CD14-positive monocyte (primary cell): ENCODE data around the gene SPATA32. TPM values are rescaled to one million over a fixed set of nuclear protein-coding genes. Genes with fewer than 3 reads are reported as not detected.
A peak's percentile ranks its signal among the peaks of the same experiment; 100 is the strongest.

Experiments
- DNase-seq, 3 donors: peaks; one replicate each; pipeline ENCODE4 v3.0.0-alpha.2; 2011 to 2022
- H2AFZ ChIP-seq: 2 replicates; pipeline ENCODE4 v1.6.0; 2012; ENCODE audit warnings: mild to moderate bottlenecking, low read depth, low read length, inconsistent platforms; ENCODE audit not compliant: insufficient read depth, poor library complexity, severe bottlenecking
- H3K27ac ChIP-seq, 2 donors: 1 replicate in 1 of 2; 2 replicates in 1 of 2; pipeline ENCODE4 v1.5.1; 2012 to 2013; ENCODE audit warnings: low read length in 2 of 2, control low read depth in 1 of 2, inconsistent platforms in 1 of 2, low read depth in 1 of 2, mild to moderate bottlenecking in 1 of 2
- H3K27me3 ChIP-seq, 2 donors: one replicate each; pipeline versions ENCODE4 v1.6.0 to v1.6.1; 2011 to 2013; ENCODE audit warnings: low read length in 2 of 2; ENCODE audit not compliant: control insufficient read depth in 2 of 2, insufficient read depth in 2 of 2
- H3K36me3 ChIP-seq, 2 donors: replicated peaks in 1 of 2; 1 replicate in 1 of 2; 2 replicates in 1 of 2; pipeline versions ENCODE4 v1.5.1 to v1.6.1; 2012 to 2013; ENCODE audit warnings: low read length in 2 of 2, control low read depth in 1 of 2, inconsistent platforms in 1 of 2, mild to moderate bottlenecking in 1 of 2; ENCODE audit not compliant: insufficient read depth in 2 of 2, control insufficient read depth in 1 of 2
- H3K4me1 ChIP-seq, 2 donors: 1 replicate in 1 of 2; 2 replicates in 1 of 2; pipeline versions ENCODE4 v1.5.1 to v1.6.1; 2012 to 2013; ENCODE audit warnings: low read length in 2 of 2, control low read depth in 1 of 2, inconsistent platforms in 1 of 2, mild to moderate bottlenecking in 1 of 2, moderate library complexity in 1 of 2; ENCODE audit not compliant: insufficient read depth in 2 of 2, control insufficient read depth in 1 of 2
- H3K4me2 ChIP-seq: replicated peaks from 2 replicates; pipeline ENCODE3; 2012; ENCODE audit warnings: low read length, moderate library complexity, mild to moderate bottlenecking; ENCODE audit not compliant: poor library complexity, severe bottlenecking; ENCODE audit errors: extremely low read depth
- H3K4me3 ChIP-seq, 3 experiments: fragments of 200-600 bp in 1 of 3; sonication (generic) in 1 of 3; replicated peaks in 1 of 3; 1 replicate in 2 of 3; 2 replicates in 1 of 3; pipeline ENCODE4 v1.5.1; 2011 to 2013; ENCODE audit warnings: low read length in 3 of 3, mild to moderate bottlenecking in 3 of 3, control low read depth in 2 of 3, low read depth in 2 of 3, inconsistent platforms in 1 of 3, moderate library complexity in 1 of 3
- H3K79me2 ChIP-seq: 2 replicates; pipeline ENCODE4 v1.6.0; 2012; ENCODE audit warnings: mild to moderate bottlenecking, control low read depth, inconsistent platforms, low read length, moderate library complexity; ENCODE audit not compliant: insufficient read depth
- H3K9ac ChIP-seq: 2 replicates; pipeline ENCODE4 v1.6.0; 2017; ENCODE audit warnings: low read length, mild to moderate bottlenecking; ENCODE audit not compliant: insufficient read depth, poor library complexity, severe bottlenecking
- H3K9me3 ChIP-seq, 2 donors: replicated peaks in 1 of 2; 1 replicate in 1 of 2; 2 replicates in 1 of 2; pipeline versions ENCODE4 v1.5.1 to v1.6.1; 2012 to 2013; ENCODE audit warnings: low read length in 2 of 2, control low read depth in 1 of 2; ENCODE audit not compliant: control insufficient read depth in 1 of 2, insufficient read depth in 1 of 2
- H4K20me1 ChIP-seq: 2 replicates; pipeline ENCODE4 v1.6.0; 2012; ENCODE audit warnings: mild to moderate bottlenecking, low read length, control low read depth, moderate library complexity; ENCODE audit not compliant: insufficient read depth
- H3K27ac Mint-ChIP-seq, 7 donors: one replicate each; pipeline ENCODE4 v1.8.0; 2020; ENCODE audit warnings: mild to moderate bottlenecking in 7 of 7, mixed read lengths in 7 of 7, moderate library complexity in 6 of 7, inconsistent platforms in 2 of 7
- H3K27me3 Mint-ChIP-seq, 3 donors: one replicate each; pipeline ENCODE4 v1.8.0; 2021 to 2022; ENCODE audit warnings: low read depth in 3 of 3, mild to moderate bottlenecking in 3 of 3, mixed read lengths in 3 of 3, moderate library complexity in 3 of 3, inconsistent platforms in 1 of 3
- H3K36me3 Mint-ChIP-seq, 2 donors: one replicate each; pipeline ENCODE4 v1.8.0; 2020; ENCODE audit warnings: mixed read lengths in 2 of 2, inconsistent platforms in 1 of 2, mild to moderate bottlenecking in 1 of 2
- H3K4me1 Mint-ChIP-seq: one replicate; pipeline ENCODE4 v1.8.0; 2020; ENCODE audit warnings: mild to moderate bottlenecking, mixed read lengths
- H3K4me3 Mint-ChIP-seq, 2 donors: one replicate each; pipeline ENCODE4 v1.8.0; 2020; ENCODE audit warnings: mild to moderate bottlenecking in 2 of 2, mixed read lengths in 2 of 2, moderate library complexity in 1 of 2
- H3K9me3 Mint-ChIP-seq, 7 donors: one replicate each; pipeline ENCODE4 v1.8.0; 2020 to 2022; ENCODE audit warnings: mixed read lengths in 7 of 7, mild to moderate bottlenecking in 6 of 7, moderate library complexity in 6 of 7, inconsistent platforms in 2 of 7
- CTCF ChIP-seq: fragments of 200-600 bp; IDR thresholded peaks from one replicate; pipeline ENCODE4 v1.8.0; 2022; ENCODE audit warnings: antibody characterized with exemption, mild to moderate bottlenecking
- WGBS: methylation state at CpG from one replicate; pipeline ENCODE4 v1.1.5; 2013; ENCODE audit warnings: missing lambda C conversion rate; ENCODE audit not compliant: insufficient coverage; 5-methylcytosine and 5-hydroxymethylcytosine counted together
- intact Hi-C, 2 donors: fragments of 100-400 bp; cut with micrococcal nuclease; formaldehyde crosslinking; loops; one replicate each; pipeline versions ENCODE4 v1.15.0 to v1.15.1; 2023
- polyA plus RNA-seq, 3 donors: library from polyadenylated mRNA; depleted of rRNA in 1 of 3; unstranded in 2 of 3; stranded (reverse) in 1 of 3; fragments of 300-500 nt in 2 of 3; fragments of >200 nt in 1 of 3; fragmentation: Illumina TruSeq in 2 of 3; gene quantifications; 1 replicate in 2 of 3; 2 replicates in 1 of 3; pipeline ENCODE4 v1.2.3, GENCODE V29; 2012 to 2021

SPATA32 gene
- polyA plus RNA-seq, 3 donors, result not detected

- DNase-seq, result peak in 1 of 3 donors; percentile 52
- intact Hi-C loops, result loop anchor here (1.0 to 5.0 kb wide), 2 partner anchors 16 to 33 kb away; no protein-coding TSS in a partner anchor
- peaks cover 89 to 93% of the 10 kb centered on the region in 2 donors for H3K36me3 Mint-ChIP-seq
- Histone ChIP-seq H2AFZ (no peak overlapping the region), H3K79me2 (peaks cover 97% of the 10 kb centered on the region), H3K4me3 (peak overlapping the region in 1 of 3 experiments; percentile 20), H3K4me2 (peak overlapping the region; percentile 8), H3K27ac (peak overlapping the region; percentile 19 to 39), H3K27me3 (no peaks in the 10 kb centered on the region), H3K4me1 (peaks cover 61 to 62% of the 10 kb centered on the region in 2 donors), H3K9ac (no peak overlapping the region), H4K20me1 (peaks cover 100% of the 10 kb centered on the region), H3K36me3 (peaks cover 79 to 84% of the 10 kb centered on the region in 2 donors), H3K9me3 (no peaks in the 10 kb centered on the region)
- H3K27ac Mint-ChIP-seq, result peak overlapping the region; percentile 83 to 100 (median 87)
- TF ChIP-seq CTCF, result no peak
- peak overlapping the region in 1 of 2 donors; percentile 65 for H3K4me3 Mint-ChIP-seq
- no CpG with 5 or more reads among the region's 6 CpGs for WGBS
- H3K4me1 Mint-ChIP-seq, result peaks cover 64% of the 10 kb centered on the region
- peaks cover 0 to 4% (median 4%) of the 10 kb centered on the region in 3 donors for H3K27me3 Mint-ChIP-seq
- peaks cover 0 to 1% (median 0%) of the 10 kb centered on the region in 7 donors for H3K9me3 Mint-ChIP-seq
Measured at GRCh38 chr17:45234641-45235415, 27.1 kb downstream of the SPATA32 start.

DNA sequence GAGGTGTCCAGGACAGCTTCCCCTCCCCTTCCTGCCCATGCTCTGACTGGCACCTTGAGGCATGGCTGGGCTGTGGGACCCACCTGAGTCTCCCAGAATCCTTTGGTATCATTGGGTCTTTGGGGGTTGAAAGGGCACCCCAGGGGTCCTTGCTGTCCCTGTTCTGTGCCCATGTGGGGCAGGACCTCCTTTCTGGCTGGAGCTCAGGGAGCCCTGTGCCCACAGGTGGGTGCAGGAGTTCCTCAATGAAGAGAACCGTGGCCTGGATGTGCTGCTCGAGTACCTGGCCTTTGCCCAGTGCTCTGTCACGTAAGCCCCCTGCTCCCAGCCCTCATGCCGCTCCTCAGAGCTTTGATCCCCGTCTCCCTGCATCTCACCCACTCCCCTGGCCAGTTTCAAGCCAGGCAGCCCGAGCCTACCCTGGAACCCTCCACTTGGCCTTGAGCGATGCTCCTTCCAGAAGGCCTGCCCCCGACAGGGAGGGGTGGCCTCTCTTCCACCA, 28.4 kb downstream of the SPATA32 start:
- Histone ChIP-seq H3K9ac (no peak overlapping the region), H3K27ac (peak overlapping the region; percentile 34 to 99), H3K4me1 (peaks cover 73 to 74% of the 10 kb centered on the region in 2 donors), H3K36me3 (peaks cover 65 to 71% of the 10 kb centered on the region in 2 donors), H3K4me3 (peak overlapping the region in 1 of 3 experiments; percentile 4), H2AFZ (no peak overlapping the region), H3K4me2 (no peak overlapping the region), H3K9me3 (no peaks in the 10 kb centered on the region), H3K79me2 (peaks cover 97% of the 10 kb centered on the region), H3K27me3 (no peaks in the 10 kb centered on the region), H4K20me1 (peaks cover 92% of the 10 kb centered on the region)
- intact Hi-C loops, result no loop called here
- 95% methylated on average over 5 of the region's 8 CpGs for WGBS
- H3K27ac Mint-ChIP-seq, result peak overlapping the region in 6 of 7 donors; percentile 66 to 100 (median 86)
- H3K36me3 Mint-ChIP-seq, result peaks cover 79 to 86% of the 10 kb centered on the region in 2 donors
- TF ChIP-seq CTCF, result no peak
- DNase-seq, result no peak
- peaks cover 0 to 1% (median 0%) of the 10 kb centered on the region in 7 donors for H3K9me3 Mint-ChIP-seq
- H3K4me3 Mint-ChIP-seq, result no peak overlapping the region
- H3K27me3 Mint-ChIP-seq, result peaks cover 0 to 4% (median under 1%) of the 10 kb centered on the region in 3 donors
- H3K4me1 Mint-ChIP-seq, result peaks cover 76% of the 10 kb centered on the region
